Endothelial cell of umbilical vein (primary cell): ENCODE data around the gene CHST11.

ENCODE experiments used
- EZH2 ChIP-seq: IDR thresholded peaks from 2 replicates; pipeline ENCODE4 v1.6.1; 2012; ENCODE audit warnings: borderline replicate concordance, low read depth, mild to moderate bottlenecking, moderate library complexity, low read length, inconsistent platforms; ENCODE audit not compliant: severe bottlenecking
- FOS ChIP-seq: IDR thresholded peaks from 2 replicates; pipeline ENCODE4 v1.6.1; 2011; ENCODE audit warnings: mild to moderate bottlenecking, low read length, moderate library complexity, borderline replicate concordance; ENCODE audit not compliant: insufficient read depth
- GATA2 ChIP-seq: IDR thresholded peaks from 2 replicates; pipeline ENCODE4 v1.7.0; 2011; ENCODE audit warnings: low read depth, mild to moderate bottlenecking, moderate library complexity, mixed read lengths, low read length; ENCODE audit not compliant: insufficient read length, insufficient read depth
- JUN ChIP-seq: IDR thresholded peaks from 2 replicates; pipeline ENCODE4 v1.6.1; 2011; ENCODE audit warnings: borderline replicate concordance, low read depth; ENCODE audit not compliant: insufficient read length, insufficient read depth
- MYC ChIP-seq: IDR thresholded peaks from one replicate; pipeline ENCODE4 v1.6.1; 2011; ENCODE audit warnings: mild to moderate bottlenecking, low read depth, low read length
- POLR2A ChIP-seq: IDR thresholded peaks from 2 replicates; pipeline ENCODE4 v1.6.1; 2012; ENCODE audit warnings: low read depth, mild to moderate bottlenecking, control low read depth, low read length
- POLR2AphosphoS5 ChIP-seq: IDR thresholded peaks from 2 replicates; pipeline ENCODE4 v1.6.1; 2012; ENCODE audit warnings: low read depth, mild to moderate bottlenecking, control low read depth, low read length, moderate library complexity; ENCODE audit not compliant: insufficient read depth
- TF ChIP-seq, protein P1 (sequence below), 2 donors: IDR thresholded peaks; 1 replicate in 1 of 2; 2 replicates in 1 of 2; pipeline ENCODE4 v1.5.1; 2011; ENCODE audit warnings: low read length in 2 of 2, mild to moderate bottlenecking in 2 of 2, moderate library complexity in 2 of 2, control low read depth in 1 of 2, inconsistent platforms in 1 of 2, low read depth in 1 of 2; ENCODE audit not compliant: insufficient read depth in 1 of 2; ENCODE audit errors: extremely low read depth in 1 of 2
- TF ChIP-seq, protein P2 (sequence below): IDR thresholded peaks from 2 replicates; pipeline ENCODE4 v1.6.1; 2011; ENCODE audit not compliant: insufficient read depth, insufficient read length

DNA sequence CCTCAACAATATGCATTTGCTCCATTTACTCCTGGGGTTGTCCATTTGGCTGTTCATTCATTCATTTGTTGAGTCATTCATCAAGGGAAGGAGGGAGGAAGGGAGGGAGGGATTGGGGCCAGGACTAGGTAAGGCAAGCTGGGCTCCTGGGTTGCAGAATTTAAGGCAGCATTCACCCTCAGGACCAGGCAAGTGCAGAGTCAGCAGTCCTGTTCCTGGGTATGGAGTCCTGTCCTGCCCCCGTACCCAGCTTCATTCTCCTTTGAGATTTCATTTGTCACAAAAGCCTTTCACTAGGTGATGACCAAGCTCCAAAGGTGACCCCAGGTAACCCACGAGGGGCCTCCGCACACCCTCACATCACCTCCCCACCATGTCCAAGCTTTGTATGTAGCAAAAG is 178.1 kb downstream of the CHST11 start:
- TF ChIP-seq, protein P1, sequence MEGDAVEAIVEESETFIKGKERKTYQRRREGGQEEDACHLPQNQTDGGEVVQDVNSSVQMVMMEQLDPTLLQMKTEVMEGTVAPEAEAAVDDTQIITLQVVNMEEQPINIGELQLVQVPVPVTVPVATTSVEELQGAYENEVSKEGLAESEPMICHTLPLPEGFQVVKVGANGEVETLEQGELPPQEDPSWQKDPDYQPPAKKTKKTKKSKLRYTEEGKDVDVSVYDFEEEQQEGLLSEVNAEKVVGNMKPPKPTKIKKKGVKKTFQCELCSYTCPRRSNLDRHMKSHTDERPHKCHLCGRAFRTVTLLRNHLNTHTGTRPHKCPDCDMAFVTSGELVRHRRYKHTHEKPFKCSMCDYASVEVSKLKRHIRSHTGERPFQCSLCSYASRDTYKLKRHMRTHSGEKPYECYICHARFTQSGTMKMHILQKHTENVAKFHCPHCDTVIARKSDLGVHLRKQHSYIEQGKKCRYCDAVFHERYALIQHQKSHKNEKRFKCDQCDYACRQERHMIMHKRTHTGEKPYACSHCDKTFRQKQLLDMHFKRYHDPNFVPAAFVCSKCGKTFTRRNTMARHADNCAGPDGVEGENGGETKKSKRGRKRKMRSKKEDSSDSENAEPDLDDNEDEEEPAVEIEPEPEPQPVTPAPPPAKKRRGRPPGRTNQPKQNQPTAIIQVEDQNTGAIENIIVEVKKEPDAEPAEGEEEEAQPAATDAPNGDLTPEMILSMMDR (IDR thresholded peaks at IDR 0.05; ENCODE audit: extremely low read depth in 1 of 2, insufficient read depth in 1 of 2, low read depth in 1 of 2, low read length in 2 of 2): no peak
- TF ChIP-seq POLR2AphosphoS5 (no peak), MYC (no peak), EZH2 (no peak), POLR2A (no peak), JUN (no peak), FOS (no peak), GATA2 (no peak)
- TF ChIP-seq, protein P2, sequence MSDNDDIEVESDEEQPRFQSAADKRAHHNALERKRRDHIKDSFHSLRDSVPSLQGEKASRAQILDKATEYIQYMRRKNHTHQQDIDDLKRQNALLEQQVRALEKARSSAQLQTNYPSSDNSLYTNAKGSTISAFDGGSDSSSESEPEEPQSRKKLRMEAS: no peak
